Activated T-cell treated with anti-CD3 and anti-CD28 coated beads, Interleukin-2, amount 50 U/mL, for 24 hours (primary cell): ENCODE results near the gene GAS2L2.
A peak's percentile ranks its signal among the peaks of the same experiment; 100 is the strongest.

ENCODE experiments used
- DNase-seq: peaks from one replicate; pipeline ENCODE4 v3.0.0-alpha.2; 2020
- H3K27ac Mint-ChIP-seq: 2 replicates; pipeline ENCODE4 v1.8.0; 2020; ENCODE audit warnings: mild to moderate bottlenecking, mixed read lengths
- H3K27me3 Mint-ChIP-seq: 2 replicates; pipeline ENCODE4 v1.8.0; 2020; ENCODE audit warnings: mixed read lengths
- H3K36me3 Mint-ChIP-seq: 2 replicates; pipeline ENCODE4 v1.8.0; 2020; ENCODE audit warnings: low read depth, mixed read lengths
- H3K4me1 Mint-ChIP-seq: 2 replicates; pipeline ENCODE4 v1.8.0; 2020; ENCODE audit warnings: low read depth, mixed read lengths
- H3K4me3 Mint-ChIP-seq: 2 replicates; pipeline ENCODE4 v1.8.0; 2020; ENCODE audit warnings: mild to moderate bottlenecking, moderate library complexity, mixed read lengths
- H3K9me3 Mint-ChIP-seq: 2 replicates; pipeline ENCODE4 v1.8.0; 2020; ENCODE audit warnings: mixed read lengths

GAS2L2 gene

GRCh38 chr17:35744830-35745229 lies 8.2 kb downstream of the GAS2L2 start:
- peaks cover 29% of the 10 kb centered on the region for H3K4me1 Mint-ChIP-seq
- no peaks in the 10 kb centered on the region for H3K36me3 Mint-ChIP-seq
- H3K27ac Mint-ChIP-seq = no peak overlapping the region
- H3K27me3 Mint-ChIP-seq = peaks cover 57% of the 10 kb centered on the region
- DNase-seq = no peak
- no peak overlapping the region for H3K4me3 Mint-ChIP-seq
- no peaks in the 10 kb centered on the region for H3K9me3 Mint-ChIP-seq

GRCh38 chr17:35743626-35744328 lies 9.3 kb downstream of the GAS2L2 start:
- no peak overlapping the region for H3K4me3 Mint-ChIP-seq
- no peak overlapping the region for H3K27ac Mint-ChIP-seq
- H3K36me3 Mint-ChIP-seq = no peaks in the 10 kb centered on the region
- peaks cover 22% of the 10 kb centered on the region for H3K4me1 Mint-ChIP-seq
- H3K27me3 Mint-ChIP-seq = peaks cover 50% of the 10 kb centered on the region
- DNase-seq = no peak
- no peaks in the 10 kb centered on the region for H3K9me3 Mint-ChIP-seq

GRCh38 chr17:35742896-35743477 lies 10.1 kb downstream of the GAS2L2 start:
- no peaks in the 10 kb centered on the region for H3K9me3 Mint-ChIP-seq
- H3K27me3 Mint-ChIP-seq = peaks cover 42% of the 10 kb centered on the region
- H3K36me3 Mint-ChIP-seq = no peaks in the 10 kb centered on the region
- no peak overlapping the region for H3K4me3 Mint-ChIP-seq
- DNase-seq = no peak
- no peak overlapping the region for H3K27ac Mint-ChIP-seq
- peaks cover 14% of the 10 kb centered on the region for H3K4me1 Mint-ChIP-seq

- H3K36me3 Mint-ChIP-seq = no peaks in the 10 kb centered on the region
- H3K4me1 Mint-ChIP-seq = peaks cover 10% of the 10 kb centered on the region
- no peak overlapping the region for H3K4me3 Mint-ChIP-seq
- no peak overlapping the region for H3K27ac Mint-ChIP-seq
- DNase-seq = no peak
- H3K9me3 Mint-ChIP-seq = no peaks in the 10 kb centered on the region
- H3K27me3 Mint-ChIP-seq = peaks cover 42% of the 10 kb centered on the region
These were observed 10.5 kb downstream of the GAS2L2 start for GRCh38 chr17:35742496-35742895.

- no peaks in the 10 kb centered on the region for H3K9me3 Mint-ChIP-seq
- no peak overlapping the region for H3K27ac Mint-ChIP-seq
- peaks cover 42% of the 10 kb centered on the region for H3K27me3 Mint-ChIP-seq
- peaks cover 10% of the 10 kb centered on the region for H3K4me1 Mint-ChIP-seq
- peak overlapping the region; percentile 54 for H3K4me3 Mint-ChIP-seq
- H3K36me3 Mint-ChIP-seq = no peaks in the 10 kb centered on the region
- peak; percentile 50 for DNase-seq
These were observed 11.8 kb downstream of the GAS2L2 start for GRCh38 chr17:35740997-35741931.

GRCh38 chr17:35740216-35740615 lies 12.8 kb downstream of the GAS2L2 start:
- H3K36me3 Mint-ChIP-seq = no peaks in the 10 kb centered on the region
- no peak overlapping the region for H3K27ac Mint-ChIP-seq
- H3K4me1 Mint-ChIP-seq = peaks cover 10% of the 10 kb centered on the region
- H3K4me3 Mint-ChIP-seq = no peak overlapping the region
- H3K27me3 Mint-ChIP-seq = peaks cover 42% of the 10 kb centered on the region
- no peak for DNase-seq
- H3K9me3 Mint-ChIP-seq = no peaks in the 10 kb centered on the region

GRCh38 chr17:35738519-35739133 lies 14.4 kb downstream of the GAS2L2 start:
- peaks cover 10% of the 10 kb centered on the region for H3K4me1 Mint-ChIP-seq
- peaks cover 34% of the 10 kb centered on the region for H3K27me3 Mint-ChIP-seq
- no peak overlapping the region for H3K27ac Mint-ChIP-seq
- no peaks in the 10 kb centered on the region for H3K9me3 Mint-ChIP-seq
- H3K4me3 Mint-ChIP-seq = no peak overlapping the region
- no peaks in the 10 kb centered on the region for H3K36me3 Mint-ChIP-seq
- no peak for DNase-seq

- no peak overlapping the region for H3K27ac Mint-ChIP-seq
- no peak overlapping the region for H3K4me3 Mint-ChIP-seq
- DNase-seq = no peak
- peaks cover 11% of the 10 kb centered on the region for H3K4me1 Mint-ChIP-seq
- no peaks in the 10 kb centered on the region for H3K36me3 Mint-ChIP-seq
- peaks cover 14% of the 10 kb centered on the region for H3K27me3 Mint-ChIP-seq
- no peaks in the 10 kb centered on the region for H3K9me3 Mint-ChIP-seq
These were observed 16.8 kb downstream of the GAS2L2 start for GRCh38 chr17:35736236-35736635.

GRCh38 chr17:35735036-35735805 lies 17.8 kb downstream of the GAS2L2 start:
- Mint-ChIP-seq H3K36me3 (no peaks in the 10 kb centered on the region), H3K9me3 (no peaks in the 10 kb centered on the region), H3K4me3 (no peak overlapping the region), H3K4me1 (peaks cover 17% of the 10 kb centered on the region), H3K27me3 (peaks cover 8% of the 10 kb centered on the region), H3K27ac (no peak overlapping the region)
- DNase-seq = no peak

GRCh38 chr17:35734396-35734795 lies 18.6 kb downstream of the GAS2L2 start:
- no peak for DNase-seq
- H3K9me3 Mint-ChIP-seq = no peaks in the 10 kb centered on the region
- H3K4me1 Mint-ChIP-seq = peaks cover 21% of the 10 kb centered on the region
- no peak overlapping the region for H3K27ac Mint-ChIP-seq
- no peak overlapping the region for H3K4me3 Mint-ChIP-seq
- no peaks in the 10 kb centered on the region for H3K36me3 Mint-ChIP-seq
- no peaks in the 10 kb centered on the region for H3K27me3 Mint-ChIP-seq

GRCh38 chr17:35733366-35733765 lies 19.7 kb downstream of the GAS2L2 start:
- Mint-ChIP-seq H3K4me3 (no peak overlapping the region), H3K27me3 (no peaks in the 10 kb centered on the region), H3K9me3 (no peaks in the 10 kb centered on the region), H3K4me1 (peaks cover 21% of the 10 kb centered on the region), H3K27ac (no peak overlapping the region), H3K36me3 (peaks cover 5% of the 10 kb centered on the region)
- DNase-seq = no peak

- Mint-ChIP-seq H3K27ac (no peak overlapping the region), H3K9me3 (no peaks in the 10 kb centered on the region), H3K4me3 (peak overlapping the region; percentile 74), H3K36me3 (peaks cover 11% of the 10 kb centered on the region), H3K4me1 (peaks cover 21% of the 10 kb centered on the region), H3K27me3 (no peaks in the 10 kb centered on the region)
- no peak for DNase-seq
These were observed 20.3 kb downstream of the GAS2L2 start for GRCh38 chr17:35732806-35733136.

- peak overlapping the region; percentile 50 for H3K27ac Mint-ChIP-seq
These were observed 20.9 kb downstream of the GAS2L2 start for GRCh38 chr17:35731917-35732805.

More at GRCh38 chr17:35731917-35732805, 20.9 kb downstream of the GAS2L2 start:
- H3K4me3 Mint-ChIP-seq = peak overlapping the region; percentile 74
- H3K4me1 Mint-ChIP-seq = peaks cover 21% of the 10 kb centered on the region
- H3K36me3 Mint-ChIP-seq = peaks cover 14% of the 10 kb centered on the region
- H3K27me3 Mint-ChIP-seq = no peaks in the 10 kb centered on the region
- H3K9me3 Mint-ChIP-seq = no peaks in the 10 kb centered on the region
- no peak for DNase-seq
